GM18517 (cell line): Measurements from ENCODE around the gene CORT.
"Not testable (repeated sequence)": the region's sequence is repeated elsewhere in the genome, so short reads cannot be mapped to it uniquely, and the experiment has no call there.

Source experiments
- ATAC-seq: cut with Tn5 transposase; IDR thresholded peaks from one replicate; pipeline ENCODE4 v1.9.1; 2021; ENCODE audit warnings: mild to moderate bottlenecking, moderate library complexity; ENCODE audit not compliant: unreplicated experiment

The CORT gene

GRCh38 chr1:10437052-10437451, 12.8 kb upstream of the CORT start:
- no peak for ATAC-seq

- no peak for ATAC-seq
Measured at GRCh38 chr1:10438677-10439163, 11.1 kb upstream of the CORT start.

GRCh38 chr1:10440305-10440704, 9.5 kb upstream of the CORT start:
- ATAC-seq = no peak

GRCh38 chr1:10440794-10441193, 9.0 kb upstream of the CORT start:
- ATAC-seq = no peak

- ATAC-seq = no peak
Measured at GRCh38 chr1:10444248-10444647, 5.6 kb upstream of the CORT start.

GRCh38 chr1:10444795-10445397, 4.9 kb upstream of the CORT start:
- no peak for ATAC-seq

- no peak for ATAC-seq
Measured at GRCh38 chr1:10446790-10447422, 2.9 kb upstream of the CORT start.

- no peak for ATAC-seq
Measured at GRCh38 chr1:10450156-10450814, 454 bp downstream of the CORT start.

GRCh38 chr1:10450836-10451235, 1.0 kb downstream of the CORT start:
- ATAC-seq = no peak

GRCh38 chr1:10451287-10451686, 1.5 kb downstream of the CORT start:
- no peak for ATAC-seq

- no peak for ATAC-seq
Measured at GRCh38 chr1:10456048-10456447, 6.2 kb downstream of the CORT start.

- ATAC-seq = no peak
Measured at GRCh38 chr1:10456661-10457060, 6.8 kb downstream of the CORT start.

- ATAC-seq = not testable (repeated sequence)
Measured at GRCh38 chr1:10457462-10457861, 7.6 kb downstream of the CORT start.

GRCh38 chr1:10457875-10458274, 8.0 kb downstream of the CORT start:
- ATAC-seq = no peak

GRCh38 chr1:10459184-10459583, 9.4 kb downstream of the CORT start:
- no peak for ATAC-seq

- ATAC-seq = no peak
Measured at GRCh38 chr1:10467078-10467477, 17.2 kb downstream of the CORT start.

GRCh38 chr1:10470043-10470442, 20.2 kb downstream of the CORT start:
- no peak for ATAC-seq

- no peak for ATAC-seq
Measured at GRCh38 chr1:10471411-10472219, 21.8 kb downstream of the CORT start.

- peak; percentile 80 for ATAC-seq
Measured at GRCh38 chr1:10472220-10473144, 22.7 kb downstream of the CORT start, which contains the start of gene DFFA. TSS of gene DFFA (minus strand) at chr1:10472529. CDS start at chr1:10472458, 71 bp downstream.

GRCh38 chr1:10473145-10473765, 23.4 kb downstream of the CORT start:
- no peak for ATAC-seq
